BE2C (cell line): ENCODE measurements around the gene GCN1.
A peak's percentile ranks its signal among the peaks of the same experiment; 100 is the strongest.
"Not testable (repeated sequence)": the region's sequence is repeated elsewhere in the genome, so short reads cannot be mapped to it uniquely, and the experiment has no call there.

Experiments used
- DNase-seq: peaks from one replicate; pipeline ENCODE4 v3.0.0-alpha.2; 2020
- H3K27me3 ChIP-seq: fragments of 250-450 bp; sonication (Bioruptor Pico); 2 replicates; pipeline ENCODE4 v1.5.1; 2020; ENCODE audit warnings: mild to moderate bottlenecking
- H3K36me3 ChIP-seq: fragments of 250-450 bp; sonication (Bioruptor Pico); 2 replicates; pipeline ENCODE4 v1.5.1; 2020; ENCODE audit warnings: mild to moderate bottlenecking
- H3K4me1 ChIP-seq: fragments of 250-450 bp; sonication (Bioruptor Pico); 2 replicates; pipeline ENCODE4 v1.5.1; 2020
- H3K4me3 ChIP-seq: 2 replicates; pipeline ENCODE4 v1.5.1; 2011; ENCODE audit warnings: low read depth, low read length
- H3K9me3 ChIP-seq: fragments of 250-450 bp; sonication (Bioruptor Pico); 2 replicates; pipeline ENCODE4 v1.5.1; 2020
- TF ChIP-seq, protein P1 (sequence below): IDR thresholded peaks from 2 replicates; pipeline ENCODE4 v1.5.1; 2012; ENCODE audit warnings: mild to moderate bottlenecking, low read depth, low read length

Gene GCN1

GRCh38 chr12:120239776-120240494 lies 45.4 kb upstream of the GCN1 start:
- TF ChIP-seq, protein P1, sequence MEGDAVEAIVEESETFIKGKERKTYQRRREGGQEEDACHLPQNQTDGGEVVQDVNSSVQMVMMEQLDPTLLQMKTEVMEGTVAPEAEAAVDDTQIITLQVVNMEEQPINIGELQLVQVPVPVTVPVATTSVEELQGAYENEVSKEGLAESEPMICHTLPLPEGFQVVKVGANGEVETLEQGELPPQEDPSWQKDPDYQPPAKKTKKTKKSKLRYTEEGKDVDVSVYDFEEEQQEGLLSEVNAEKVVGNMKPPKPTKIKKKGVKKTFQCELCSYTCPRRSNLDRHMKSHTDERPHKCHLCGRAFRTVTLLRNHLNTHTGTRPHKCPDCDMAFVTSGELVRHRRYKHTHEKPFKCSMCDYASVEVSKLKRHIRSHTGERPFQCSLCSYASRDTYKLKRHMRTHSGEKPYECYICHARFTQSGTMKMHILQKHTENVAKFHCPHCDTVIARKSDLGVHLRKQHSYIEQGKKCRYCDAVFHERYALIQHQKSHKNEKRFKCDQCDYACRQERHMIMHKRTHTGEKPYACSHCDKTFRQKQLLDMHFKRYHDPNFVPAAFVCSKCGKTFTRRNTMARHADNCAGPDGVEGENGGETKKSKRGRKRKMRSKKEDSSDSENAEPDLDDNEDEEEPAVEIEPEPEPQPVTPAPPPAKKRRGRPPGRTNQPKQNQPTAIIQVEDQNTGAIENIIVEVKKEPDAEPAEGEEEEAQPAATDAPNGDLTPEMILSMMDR, result no peak
- DNase-seq, result no peak
- H3K4me3 ChIP-seq, result no peak overlapping the region
- H3K4me1 ChIP-seq, result peaks cover 18% of the 10 kb centered on the region
- no peaks in the 10 kb centered on the region for H3K9me3 ChIP-seq
- no peaks in the 10 kb centered on the region for H3K36me3 ChIP-seq
- no peaks in the 10 kb centered on the region for H3K27me3 ChIP-seq

- Histone ChIP-seq H3K27me3 (no peaks in the 10 kb centered on the region), H3K36me3 (no peaks in the 10 kb centered on the region), H3K9me3 (no peaks in the 10 kb centered on the region), H3K4me3 (no peak overlapping the region), H3K4me1 (peaks cover 24% of the 10 kb centered on the region)
- TF ChIP-seq, protein P1, result no peak
- DNase-seq, result no peak
Measured at GRCh38 chr12:120238839-120239445, 44.4 kb upstream of the GCN1 start.

GRCh38 chr12:120238217-120238616 lies 43.7 kb upstream of the GCN1 start:
- Histone ChIP-seq H3K36me3 (no peaks in the 10 kb centered on the region), H3K27me3 (no peaks in the 10 kb centered on the region), H3K9me3 (no peaks in the 10 kb centered on the region), H3K4me3 (no peak overlapping the region), H3K4me1 (peaks cover 24% of the 10 kb centered on the region)
- DNase-seq, result no peak
- TF ChIP-seq, protein P1, result no peak

DNA sequence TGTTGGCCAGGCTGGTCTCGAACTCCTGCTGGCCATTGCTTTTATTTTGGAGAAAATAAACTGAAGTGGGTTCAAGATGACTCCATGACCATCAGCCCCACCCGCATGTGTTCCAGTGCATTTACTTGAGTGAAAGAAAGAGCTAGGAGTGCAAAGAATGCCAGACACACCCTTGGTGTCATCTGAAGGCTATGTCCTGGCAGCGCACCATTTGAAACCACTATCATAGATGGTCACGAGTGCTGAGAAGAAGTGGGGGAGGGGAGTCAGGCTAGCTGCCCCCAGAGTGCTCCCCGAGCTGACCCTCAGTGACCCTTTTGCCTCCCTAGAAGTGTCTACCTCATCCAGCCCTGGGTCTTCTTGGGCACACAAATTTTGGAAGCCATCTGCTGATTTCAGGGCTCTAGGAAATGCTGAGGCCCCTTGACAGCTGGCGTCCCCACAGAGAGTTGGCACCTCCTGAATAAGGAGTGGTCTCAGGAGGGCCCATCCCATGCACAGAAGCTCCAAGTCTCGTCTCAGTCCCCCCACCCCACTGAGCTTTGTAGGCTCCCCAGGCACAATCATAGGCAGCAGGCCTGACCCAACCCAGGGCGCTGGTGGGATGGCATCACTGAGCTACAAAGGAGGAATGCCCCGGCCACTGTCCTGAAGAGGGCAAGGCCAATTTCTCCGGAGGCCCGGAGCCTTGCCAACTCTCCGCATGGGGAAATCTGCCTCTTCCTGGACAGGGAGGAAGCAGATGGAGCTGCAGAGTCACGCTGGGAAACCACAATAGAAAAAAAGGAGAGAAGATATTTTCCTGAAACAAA lies 43.1 kb upstream of the GCN1 start:
- Histone ChIP-seq H3K9me3 (no peaks in the 10 kb centered on the region), H3K36me3 (no peaks in the 10 kb centered on the region), H3K4me3 (no peak overlapping the region), H3K4me1 (peaks cover 17% of the 10 kb centered on the region), H3K27me3 (no peaks in the 10 kb centered on the region)
- TF ChIP-seq, protein P1, result no peak
- DNase-seq, result no peak

DNA sequence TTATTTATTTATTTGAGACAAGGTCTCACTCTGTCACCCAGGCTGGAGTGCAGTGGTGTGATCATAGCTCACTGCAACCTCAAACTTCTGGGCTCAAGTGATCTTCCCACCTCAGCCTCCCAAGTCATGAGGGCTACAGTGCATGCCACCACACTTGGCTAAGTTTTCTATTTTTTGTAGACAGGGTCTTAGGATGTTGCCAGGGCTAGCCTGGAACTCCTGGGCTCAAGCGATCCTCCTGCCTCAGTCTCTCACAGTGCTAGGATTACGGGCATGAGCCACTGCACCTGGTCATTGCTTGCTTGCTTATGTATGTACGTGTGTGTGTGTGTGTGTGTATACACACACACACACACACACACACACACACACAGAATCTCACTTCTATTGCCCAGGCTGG lies 42.3 kb upstream of the GCN1 start:
- DNase-seq, H3K36me3 ChIP-seq, H3K27me3 ChIP-seq, H3K9me3 ChIP-seq, H3K4me3 ChIP-seq: not testable (repeated sequence)
- H3K4me1 ChIP-seq, result peaks cover 24% of the 10 kb centered on the region

DNA sequence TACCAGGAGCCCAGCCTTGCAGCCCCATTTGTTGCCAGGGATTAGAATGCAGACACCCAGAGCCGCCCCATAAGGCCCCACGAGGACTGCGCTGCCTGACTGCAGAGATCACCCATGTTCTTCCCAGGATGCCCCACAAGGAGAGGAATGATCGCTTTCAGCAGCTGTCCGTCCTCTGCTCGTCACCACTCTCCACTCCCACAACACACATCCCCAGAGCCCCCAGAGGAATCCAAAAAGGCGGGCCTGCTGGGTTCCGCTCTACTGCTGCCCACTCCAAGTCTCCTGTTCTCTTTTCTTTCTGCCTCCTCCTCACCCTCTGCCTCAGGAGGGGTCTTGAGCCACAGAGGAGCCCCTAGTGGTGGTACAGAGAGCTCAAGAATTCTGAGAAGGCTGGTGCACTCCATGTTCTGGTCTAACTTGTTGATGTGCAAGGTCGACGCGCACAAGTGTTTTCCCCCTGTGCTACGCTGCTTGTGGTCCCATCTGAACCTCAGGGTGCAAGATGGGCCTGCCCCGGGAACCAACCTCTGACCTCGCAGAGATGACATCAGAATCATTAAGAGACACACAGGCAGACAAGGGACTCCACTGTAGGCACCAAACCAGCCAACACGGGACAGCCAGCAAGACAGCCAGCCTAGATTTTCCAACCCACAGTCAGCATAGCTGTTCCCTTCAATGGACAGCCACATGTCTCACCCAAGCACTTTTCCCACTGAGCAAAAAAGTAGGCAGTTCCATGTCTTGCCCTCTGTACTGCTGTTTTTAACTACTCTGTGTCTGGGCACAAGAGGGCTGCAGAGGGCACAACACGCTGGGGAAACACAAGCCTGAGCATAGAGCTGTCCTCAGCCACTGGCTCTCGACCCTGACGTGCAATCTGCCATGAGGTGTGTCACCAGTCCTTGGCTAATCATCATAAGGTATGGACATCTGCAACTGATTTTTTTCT lies 41.1 kb upstream of the GCN1 start:
- TF ChIP-seq, protein P1, result peak; percentile 56
- H3K27me3 ChIP-seq, result no peaks in the 10 kb centered on the region
- H3K36me3 ChIP-seq, result no peaks in the 10 kb centered on the region
- H3K4me1 ChIP-seq, result peaks cover 35% of the 10 kb centered on the region
- no peaks in the 10 kb centered on the region for H3K9me3 ChIP-seq
- no peak for DNase-seq
- H3K4me3 ChIP-seq, result no peak overlapping the region
